OCI-M2 (cell line): Measurements from ENCODE around the gene NVL.

ENCODE experiments used
- DNase-seq: peaks from one replicate; lab custom pipeline; 2025; ENCODE audit not compliant: unreplicated experiment; lab: John Stamatoyannopoulos, UW

NVL gene

GRCh38 chr1:224199679-224200078, 130.3 kb downstream of the NVL start:
- no peak for DNase-seq

- no peak for DNase-seq
Measured at GRCh38 chr1:224198572-224198971, 131.4 kb downstream of the NVL start.

- no peak for DNase-seq
Measured at GRCh38 chr1:224196813-224197600, 133.0 kb downstream of the NVL start.

- DNase-seq, result no peak
Measured at GRCh38 chr1:224193319-224193966, 136.5 kb downstream of the NVL start.

GRCh38 chr1:224192082-224192788, 137.7 kb downstream of the NVL start:
- DNase-seq, result no peak

GRCh38 chr1:224189561-224189960, 140.4 kb downstream of the NVL start:
- no peak for DNase-seq

GRCh38 chr1:224188286-224188685, 141.7 kb downstream of the NVL start:
- DNase-seq, result no peak

- DNase-seq, result no peak
Measured at GRCh38 chr1:224185208-224185607, 144.8 kb downstream of the NVL start.

GRCh38 chr1:224183591-224184312, 146.2 kb downstream of the NVL start:
- DNase-seq, result no peak

- no peak for DNase-seq
Measured at GRCh38 chr1:224182866-224183590, 146.9 kb downstream of the NVL start, which contains the start of gene DEGS1. TSS of gene DEGS1 (plus strand) at chr1:224183240. CDS start at chr1:224183337, 97 bp downstream.

GRCh38 chr1:224182057-224182865, 147.7 kb downstream of the NVL start:
- DNase-seq, result no peak

GRCh38 chr1:224181453-224181810, 148.5 kb downstream of the NVL start:
- no peak for DNase-seq

GRCh38 chr1:224180783-224181452, 149.1 kb downstream of the NVL start:
- no peak for DNase-seq

- no peak for DNase-seq
Measured at GRCh38 chr1:224178894-224179293, 151.1 kb downstream of the NVL start.

GRCh38 chr1:224177356-224177999, 152.5 kb downstream of the NVL start:
- DNase-seq, result no peak
